NOMO-1 (cell line): ENCODE data around the gene ATXN1.

Experiments used
- DNase-seq, 2 experiments: peaks; one replicate each; lab custom pipeline; 2025; ENCODE audit not compliant: unreplicated experiment in 2 of 2; lab: John Stamatoyannopoulos, UW

The ATXN1 gene

DNA sequence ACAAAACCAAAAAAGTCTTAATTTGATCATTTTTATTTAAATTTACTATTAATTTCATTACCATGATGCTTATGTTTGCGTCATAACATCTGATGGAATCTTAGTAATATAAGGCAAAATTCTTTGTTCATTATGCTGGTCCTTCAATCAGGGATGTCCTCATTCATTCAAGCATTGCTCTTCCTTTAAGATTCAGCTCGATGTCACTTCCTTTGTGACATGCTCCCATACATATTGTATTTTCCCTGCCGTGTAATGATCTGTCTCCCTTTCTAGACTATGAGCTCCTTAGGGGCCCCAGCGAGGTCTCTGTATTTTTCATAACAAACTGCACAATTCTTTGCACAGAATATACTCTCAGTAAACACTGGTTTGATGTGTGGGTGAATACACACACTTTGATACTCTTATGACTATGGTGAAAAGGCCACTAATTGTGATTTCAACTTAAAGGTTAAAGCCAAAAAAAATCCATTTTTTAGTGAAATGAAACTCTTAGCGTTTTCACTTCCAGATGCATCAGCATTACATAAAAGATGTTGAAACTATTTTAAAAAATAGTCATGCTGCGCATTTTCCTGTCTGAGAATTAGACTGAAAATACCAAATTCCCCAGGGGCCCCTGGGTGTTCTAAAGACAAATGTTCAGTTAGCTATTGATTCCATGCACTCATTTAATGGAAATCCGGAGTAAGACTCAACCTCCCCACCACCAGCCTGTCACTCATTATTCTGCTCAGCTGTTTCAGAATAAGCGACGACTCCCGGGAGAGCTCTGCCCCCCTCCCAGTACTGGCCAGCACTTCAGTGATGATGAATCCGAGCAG lies 169.7 kb downstream of the ATXN1 start:
- peak; percentile 35 to 65 for DNase-seq

- peak; percentile 41 to 73 for DNase-seq
These were observed 175.5 kb downstream of the ATXN1 start for GRCh38 chr6:16585805-16586204.

DNA sequence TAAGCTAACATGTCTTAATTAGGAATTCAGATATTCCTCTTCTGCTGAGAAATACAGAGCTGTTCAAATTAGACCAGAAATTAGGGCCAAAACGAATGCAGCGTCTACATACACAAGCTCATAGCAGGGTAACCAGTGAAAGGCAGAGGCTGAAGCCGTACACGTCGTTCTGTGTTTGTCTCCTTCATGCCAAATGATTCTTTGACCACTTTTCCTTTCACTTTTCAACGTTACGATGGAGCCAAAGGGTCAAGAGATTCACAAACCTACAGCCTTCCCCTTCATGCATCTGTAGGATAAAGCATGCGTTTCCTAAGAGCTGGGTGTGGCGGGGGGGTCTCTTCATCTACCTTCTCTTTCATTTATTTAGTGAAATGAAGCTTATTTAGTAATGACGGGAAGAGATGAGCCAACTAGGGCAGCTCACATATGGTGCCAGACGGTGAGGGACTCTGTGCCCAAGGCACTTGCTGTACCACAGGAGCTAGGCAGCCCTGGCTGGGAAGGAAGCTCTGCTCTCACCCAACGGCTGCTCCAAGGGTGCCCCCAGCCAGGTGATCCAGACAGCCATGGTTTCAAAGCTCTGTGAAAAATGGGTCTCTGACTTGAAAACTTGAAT lies 178.0 kb downstream of the ATXN1 start:
- DNase-seq: no peak

GRCh38 chr6:16582446-16583143 lies 178.7 kb downstream of the ATXN1 start:
- DNase-seq: no peak

DNA sequence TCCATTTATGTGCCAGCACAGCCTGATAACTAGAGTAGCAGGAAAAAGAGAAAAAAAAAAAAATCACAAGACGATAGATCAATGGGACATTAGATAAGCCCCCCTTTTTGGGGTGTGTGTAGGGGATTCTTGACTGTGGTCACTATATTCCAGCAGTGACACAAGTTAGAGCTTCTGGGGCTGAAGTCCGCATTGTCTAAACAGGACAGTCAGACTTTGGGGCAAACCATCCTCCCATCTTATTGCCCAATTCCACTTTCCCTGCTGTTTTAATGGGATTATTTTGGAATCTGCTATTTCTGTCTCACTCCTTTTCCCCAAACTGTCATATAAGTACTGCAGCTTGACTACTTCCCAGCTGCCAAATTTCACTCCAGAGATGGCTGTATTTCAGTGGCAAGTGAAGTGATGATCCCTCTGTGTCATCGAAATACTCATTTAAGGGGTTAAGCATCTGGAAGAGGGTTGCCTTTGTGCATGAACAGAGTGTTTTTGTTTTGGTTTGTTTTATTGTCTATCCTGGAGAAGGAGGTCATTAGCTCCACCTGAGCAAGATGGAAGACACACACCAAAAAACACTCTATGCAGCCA lies 182.5 kb downstream of the ATXN1 start:
- no peak for DNase-seq

- DNase-seq: peak in 1 of 2 experiments; percentile 64
These were observed 184.6 kb downstream of the ATXN1 start for GRCh38 chr6:16576451-16577368.

GRCh38 chr6:16575655-16576054 lies 185.6 kb downstream of the ATXN1 start:
- no peak for DNase-seq

DNA sequence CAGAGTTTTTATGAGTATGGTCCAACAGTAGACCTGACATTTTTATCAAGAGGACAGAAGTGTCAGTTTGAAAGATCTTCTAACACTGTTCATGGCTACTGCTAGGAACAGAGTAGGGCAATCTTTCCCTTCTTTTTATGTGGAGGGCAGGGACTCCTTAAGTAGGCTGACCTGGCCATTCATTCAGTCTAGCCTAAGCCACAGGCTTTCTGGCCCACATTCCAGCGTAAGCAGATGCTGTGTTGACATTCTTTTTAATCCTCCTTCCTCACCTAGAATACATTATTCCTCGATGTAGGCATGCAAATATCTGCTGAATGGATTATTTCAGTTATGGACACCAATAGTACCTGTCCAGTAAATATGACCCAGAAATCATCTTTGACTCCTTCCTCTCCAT lies 188.3 kb downstream of the ATXN1 start:
- DNase-seq: no peak

- no peak for DNase-seq
These were observed 188.9 kb downstream of the ATXN1 start for GRCh38 chr6:16572317-16572716.

- no peak for DNase-seq
These were observed 190.3 kb downstream of the ATXN1 start for GRCh38 chr6:16570946-16571345.

DNA sequence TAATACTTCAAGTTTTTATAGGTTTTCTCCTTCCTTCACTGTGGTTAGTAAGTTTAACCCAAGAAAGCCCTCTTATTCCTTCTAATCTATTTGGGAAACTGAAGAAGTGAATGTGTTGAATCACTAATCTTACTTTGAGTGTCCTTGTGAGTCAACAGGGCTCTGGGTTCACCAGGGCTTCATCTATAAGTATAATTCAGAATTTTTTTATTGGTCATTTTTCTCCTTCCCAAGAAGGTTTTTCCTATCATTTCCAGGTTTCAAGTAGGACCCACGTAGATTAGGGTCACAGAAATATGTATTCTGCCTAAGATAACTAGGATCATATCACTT lies 191.1 kb downstream of the ATXN1 start:
- no peak for DNase-seq

DNA sequence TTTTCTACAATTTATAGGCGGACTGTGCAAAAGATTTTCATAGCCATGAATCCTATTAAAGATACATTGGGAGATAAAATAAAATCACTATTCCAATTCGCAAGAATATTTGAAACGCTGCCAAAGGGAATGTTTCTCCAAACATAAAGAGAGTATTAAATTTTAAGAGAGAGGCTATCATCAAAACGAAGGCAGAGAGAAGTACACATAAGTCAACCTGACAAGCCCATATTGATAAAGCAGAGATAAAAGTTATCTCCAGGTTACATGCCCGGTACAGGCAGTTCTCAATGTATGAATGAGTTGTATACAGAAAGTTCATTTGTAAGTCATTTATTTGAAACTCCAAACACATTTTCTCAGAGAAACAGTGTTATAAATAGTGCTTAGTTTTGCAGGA lies 193.1 kb downstream of the ATXN1 start:
- no peak for DNase-seq

DNA sequence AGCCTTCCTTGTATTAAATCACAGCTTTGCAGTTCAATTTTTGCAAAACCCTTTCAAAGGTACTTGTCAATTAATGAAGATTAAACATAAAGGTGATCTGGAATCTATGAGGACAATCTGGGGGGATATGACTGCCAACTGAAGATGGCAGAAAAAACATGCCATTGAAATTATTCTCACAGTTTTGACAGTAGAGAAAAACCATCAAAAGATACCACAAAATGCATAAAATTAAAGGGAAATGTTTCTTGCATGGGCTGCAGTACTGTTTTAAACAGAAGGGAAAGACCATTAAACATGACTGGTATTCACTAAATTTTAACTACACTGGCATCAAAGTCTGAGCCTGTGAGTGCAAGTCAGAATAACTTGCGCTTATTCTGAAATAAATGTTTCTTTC lies 194.2 kb downstream of the ATXN1 start:
- DNase-seq: no peak

- DNase-seq: no peak
These were observed 196.8 kb downstream of the ATXN1 start for GRCh38 chr6:16564436-16564835.

DNA sequence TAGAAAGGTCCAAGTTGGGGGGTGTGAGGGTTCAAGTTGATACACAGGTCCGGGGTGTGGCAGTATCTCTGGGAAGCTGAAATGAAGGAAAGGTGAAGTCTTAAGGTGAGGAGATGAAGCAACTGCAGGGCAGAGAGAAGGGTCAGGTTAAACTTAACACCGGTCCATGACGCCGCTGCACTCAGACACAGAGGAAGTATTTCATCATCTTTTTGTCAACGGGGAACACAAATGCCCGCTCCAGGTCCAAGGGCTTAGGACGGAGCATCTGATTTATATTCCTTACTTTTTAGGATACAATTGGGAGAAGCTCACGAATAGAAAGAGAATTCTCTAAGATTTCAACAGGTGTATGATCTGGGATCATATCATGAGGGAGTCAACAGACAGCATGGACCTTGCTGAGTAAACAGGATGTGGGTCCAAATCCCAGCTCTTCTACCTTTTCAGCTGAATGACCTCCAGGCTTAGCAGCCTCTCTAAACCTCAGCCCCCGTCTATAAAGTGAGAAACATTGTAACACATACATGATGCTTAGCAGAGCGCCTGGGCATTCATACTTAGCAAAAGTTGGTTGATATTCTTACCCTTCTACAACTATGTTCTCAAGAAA lies 197.5 kb downstream of the ATXN1 start:
- no peak for DNase-seq

- DNase-seq: no peak
These were observed 198.8 kb downstream of the ATXN1 start for GRCh38 chr6:16562498-16562897.

- DNase-seq: no peak
These were observed 202.2 kb downstream of the ATXN1 start for GRCh38 chr6:16559071-16559470.

- no peak for DNase-seq
These were observed 205.7 kb downstream of the ATXN1 start for GRCh38 chr6:16555550-16555949.

DNA sequence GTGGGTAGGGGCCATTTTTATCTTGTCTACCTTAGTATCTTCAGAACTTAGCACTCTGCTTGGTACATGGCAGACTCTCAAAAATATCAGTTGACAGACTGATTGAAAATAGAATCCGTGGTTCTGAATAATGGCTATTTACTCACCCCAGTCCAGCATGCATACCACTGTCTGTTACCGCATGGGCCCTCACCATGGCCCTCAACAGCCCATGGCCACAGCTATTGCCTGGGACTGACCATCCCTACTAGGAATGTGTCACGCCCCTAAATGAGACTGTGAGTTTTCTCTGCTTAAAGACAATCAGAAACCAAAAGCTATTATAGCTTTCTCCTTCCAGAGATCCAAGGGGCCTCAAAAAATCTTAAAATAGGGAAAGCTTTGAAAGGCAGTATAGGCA lies 207.7 kb downstream of the ATXN1 start:
- no peak for DNase-seq

- no peak for DNase-seq
These were observed 209.8 kb downstream of the ATXN1 start for GRCh38 chr6:16551466-16551865.
